HUDEP-2 (cell line): ENCODE results near the gene GSDMA.
A peak's percentile ranks its signal among the peaks of the same experiment; 100 is the strongest.

Source experiments
- DNase-seq, 76 experiments: peaks; one replicate each; lab custom pipeline; 2025; ENCODE audit not compliant: unreplicated experiment in 76 of 76; lab: John Stamatoyannopoulos, UW

The GSDMA gene

DNA sequence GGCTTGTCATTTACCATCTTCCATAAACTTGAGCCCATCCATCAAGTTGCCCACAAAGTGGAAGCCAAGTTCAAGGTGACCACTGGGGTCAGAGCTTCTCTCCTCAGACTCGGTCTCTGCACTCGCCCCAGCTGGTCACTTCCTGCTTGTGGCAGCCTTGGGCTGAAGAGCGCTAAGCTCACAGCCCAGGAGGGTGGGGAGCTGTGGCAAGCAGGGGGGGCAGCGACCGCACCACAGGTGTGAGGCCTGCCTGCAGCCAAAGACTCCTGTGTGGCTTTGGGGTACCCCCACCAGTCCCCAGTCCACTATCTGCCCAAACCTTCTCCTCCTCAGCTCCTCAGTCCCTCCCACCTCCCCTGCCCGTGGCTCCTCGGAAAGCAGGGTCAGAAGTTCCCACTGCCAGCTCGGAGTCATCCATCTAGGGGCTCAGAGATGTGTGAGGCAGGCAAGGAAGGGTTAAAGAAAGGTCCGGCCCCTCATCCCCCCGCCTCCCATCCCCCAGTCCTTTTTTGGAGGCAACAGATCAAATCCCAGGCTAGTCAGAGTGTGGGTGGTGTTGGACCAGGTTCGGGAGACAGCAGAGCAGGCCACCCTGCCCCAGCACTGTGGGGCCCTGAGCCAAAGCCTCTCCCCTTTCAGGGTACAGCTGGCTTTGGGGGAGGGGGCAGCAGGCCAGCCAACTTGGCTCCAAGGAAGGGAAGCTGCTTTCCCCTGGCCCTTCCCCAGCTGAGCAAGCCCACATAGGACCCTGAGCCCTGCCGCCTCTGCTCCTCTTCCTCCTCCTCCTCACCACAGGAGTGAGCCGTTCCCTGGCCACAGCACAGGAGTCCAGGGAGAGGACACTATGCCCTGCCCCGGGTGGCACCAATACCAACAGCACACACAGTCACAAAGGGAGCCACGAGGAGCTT is 55.7 kb downstream of the GSDMA start:
- no peak for DNase-seq

DNA sequence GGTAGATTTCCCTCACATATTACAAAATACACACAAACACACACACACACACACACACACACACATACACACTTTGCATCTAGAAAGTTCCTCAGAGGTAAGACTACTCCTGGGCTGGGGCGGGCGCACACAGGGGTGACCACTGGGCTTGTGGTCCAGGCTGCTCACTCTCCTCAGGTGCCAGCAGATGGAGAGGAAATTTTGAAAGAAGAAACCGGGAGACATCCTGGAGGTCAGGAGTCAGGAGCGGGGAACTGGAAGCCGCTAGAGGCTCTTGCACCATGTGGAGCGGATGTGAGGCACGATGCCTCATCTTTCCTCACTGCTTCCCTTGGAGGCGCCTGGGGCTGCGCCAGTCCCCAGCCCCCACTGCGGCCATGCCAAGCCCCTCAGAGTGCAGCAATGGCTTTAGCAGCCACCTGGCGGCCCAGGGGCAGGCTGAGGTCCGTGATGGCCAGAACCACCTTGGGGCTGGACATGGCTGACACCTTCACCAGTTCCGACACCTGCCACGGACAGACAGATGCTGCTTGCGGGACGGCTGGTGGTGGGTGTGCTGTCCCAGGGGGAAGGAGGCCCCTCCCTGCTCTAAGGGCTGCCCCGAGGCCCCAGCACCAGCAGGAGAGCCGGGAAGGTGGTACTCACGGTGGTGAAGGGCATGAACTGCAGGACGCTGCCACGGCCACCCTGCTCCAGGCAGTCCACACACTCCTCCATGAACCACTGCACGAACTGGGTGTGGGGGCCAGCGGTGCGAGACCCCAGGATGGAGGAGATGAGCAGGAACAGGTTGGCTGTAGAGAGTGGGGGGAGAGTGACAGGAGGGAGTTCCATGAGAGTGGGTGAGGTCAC is 56.6 kb downstream of the GSDMA start:
- no peak for DNase-seq

DNA sequence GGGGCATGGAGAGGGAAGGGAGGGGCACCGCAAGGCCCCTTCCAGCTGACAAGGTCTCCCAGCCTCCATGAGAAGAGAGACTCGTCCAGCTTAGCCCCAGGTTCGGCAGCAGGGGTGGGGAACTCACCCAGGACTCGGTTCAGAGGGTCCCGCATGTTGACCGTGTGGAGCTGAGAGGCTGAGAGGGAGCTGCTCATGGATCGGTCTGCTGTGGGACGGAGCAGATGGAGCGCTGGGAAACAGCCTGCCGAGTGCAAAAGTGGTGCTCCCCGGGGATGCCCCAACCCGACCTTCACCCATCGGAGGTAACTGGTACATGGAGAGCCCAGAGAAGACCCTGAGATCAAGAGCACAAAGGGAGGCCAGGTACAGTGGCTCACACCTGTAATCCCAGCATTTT is 57.3 kb downstream of the GSDMA start:
- DNase-seq, result no peak

DNA sequence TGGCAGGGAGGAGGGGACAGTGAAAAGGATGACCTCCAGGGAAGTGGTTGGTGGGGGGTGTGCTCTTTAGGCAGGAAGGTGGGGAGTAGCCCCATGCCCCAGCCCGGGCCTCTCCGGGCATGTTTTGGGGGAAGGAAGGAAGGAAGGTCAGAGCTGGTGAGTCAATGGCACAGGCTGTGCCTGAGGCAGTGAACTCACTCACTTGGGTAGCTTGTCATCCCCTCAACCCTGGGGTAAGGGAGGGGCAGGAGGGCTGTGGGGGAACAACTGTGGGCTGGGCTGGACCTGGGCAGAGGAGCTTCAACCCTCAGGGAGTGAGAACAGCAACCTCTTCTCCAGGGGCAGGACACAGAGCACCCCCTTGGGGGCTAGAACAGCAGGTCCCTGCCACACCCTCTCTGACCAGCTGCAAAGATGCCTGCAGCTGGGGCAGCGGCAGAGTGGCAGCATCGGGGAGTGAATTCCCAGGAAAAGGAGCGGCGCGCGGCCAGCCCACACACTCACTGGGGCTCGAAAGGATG is 58.7 kb downstream of the GSDMA start:
- DNase-seq, result no peak

DNA sequence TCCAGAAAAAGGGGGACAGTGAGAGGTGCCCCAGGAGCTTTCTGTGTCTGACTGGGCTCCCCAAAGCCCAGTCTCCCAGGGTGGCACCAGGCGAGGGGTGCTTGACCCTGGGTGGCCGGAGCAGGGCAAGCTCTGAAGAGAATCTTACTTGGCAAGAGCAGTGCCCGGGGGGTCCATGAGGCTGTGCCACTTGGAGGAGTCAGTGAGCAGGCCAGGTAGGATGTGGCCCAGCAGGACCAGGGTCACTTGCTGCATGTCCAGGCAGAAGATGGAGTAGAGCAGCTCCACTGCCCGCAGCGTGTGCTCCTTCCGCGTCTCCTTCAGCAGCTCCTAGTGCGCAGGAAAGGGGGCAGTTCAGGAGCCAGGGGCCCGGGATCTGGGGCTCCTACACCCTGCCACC is 59.7 kb downstream of the GSDMA start:
- DNase-seq, result no peak

DNA sequence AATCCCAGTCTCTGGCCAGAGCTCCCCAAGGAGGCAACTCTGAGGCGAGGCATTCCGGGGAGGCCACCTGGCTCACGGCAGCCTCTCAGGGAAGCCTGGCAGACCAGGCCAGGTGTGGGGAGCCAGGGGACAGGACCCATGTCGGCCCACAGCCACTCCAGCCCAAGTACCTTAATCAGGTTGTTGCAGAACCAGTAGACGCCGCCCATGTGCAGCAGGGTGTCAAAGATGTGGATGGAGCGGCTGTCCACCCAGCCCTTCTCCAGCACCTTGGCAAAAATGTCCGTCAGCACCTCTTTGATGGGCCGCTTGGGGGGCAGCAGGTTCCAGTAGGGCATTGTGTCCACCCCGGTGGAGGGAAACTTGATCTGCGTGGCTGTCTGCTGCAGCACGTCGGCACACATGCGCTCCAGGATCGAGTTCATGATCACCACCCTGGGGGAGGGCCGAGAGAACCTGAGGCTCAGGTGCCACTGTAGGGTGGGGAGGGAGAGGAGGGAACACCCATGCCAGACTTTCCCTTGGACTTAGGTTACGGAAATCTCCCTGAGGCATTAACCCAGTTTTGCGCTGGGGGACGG is 60.2 kb downstream of the GSDMA start:
- no peak for DNase-seq

DNA sequence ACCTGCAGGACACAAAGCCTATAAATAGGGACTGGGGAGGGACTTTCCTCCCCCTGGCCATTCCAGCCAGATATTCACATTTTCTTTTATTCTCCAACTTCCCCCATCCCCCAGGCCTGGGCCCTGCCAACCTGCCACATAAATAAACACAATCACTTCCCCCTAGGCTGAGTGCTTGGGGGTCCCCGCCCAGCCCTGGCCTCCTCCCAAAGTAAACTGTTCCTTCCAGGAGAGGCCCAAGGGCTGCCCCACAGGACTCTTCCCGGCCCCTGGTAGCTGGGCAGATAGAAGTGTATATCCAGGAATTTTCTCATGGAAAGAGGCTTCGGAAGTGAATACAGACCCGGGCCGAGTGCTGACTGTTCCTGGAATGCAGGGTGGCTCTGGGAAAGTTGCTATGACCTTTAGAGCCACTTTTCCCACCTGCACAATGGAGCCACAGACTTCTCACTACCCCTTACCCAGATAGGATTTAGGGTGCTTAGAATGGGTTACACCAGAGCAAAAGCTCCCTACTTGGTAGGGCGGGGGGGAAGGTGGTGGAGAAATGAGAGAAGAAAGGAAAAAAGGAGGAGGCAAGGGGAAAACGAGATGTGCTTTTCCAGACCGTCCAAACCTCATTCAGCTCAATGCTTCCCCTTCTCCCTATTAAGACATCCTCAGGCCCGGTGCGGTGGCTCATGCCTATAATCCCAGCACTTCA is 60.9 kb downstream of the GSDMA start:
- DNase-seq, result no peak

DNA sequence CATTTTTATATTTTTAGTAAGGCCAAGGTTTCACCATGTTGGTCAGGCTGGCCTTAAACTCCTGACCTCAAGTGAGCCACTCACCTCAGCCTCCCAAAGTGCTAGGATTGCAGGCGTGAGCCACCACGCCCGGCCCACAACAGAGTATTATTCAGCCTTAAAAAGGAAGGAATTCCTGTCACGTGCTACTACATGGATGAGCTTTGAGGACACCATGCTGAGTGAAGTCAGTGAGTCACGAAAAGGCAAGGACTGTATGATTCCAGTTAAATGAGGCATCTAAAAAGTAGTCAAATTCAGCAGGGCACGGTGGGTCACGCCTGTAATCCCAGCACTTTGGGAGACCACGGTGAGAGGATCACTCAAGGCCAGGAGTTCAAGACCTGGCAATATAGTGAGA is 62.1 kb downstream of the GSDMA start:
- no peak for DNase-seq

DNA sequence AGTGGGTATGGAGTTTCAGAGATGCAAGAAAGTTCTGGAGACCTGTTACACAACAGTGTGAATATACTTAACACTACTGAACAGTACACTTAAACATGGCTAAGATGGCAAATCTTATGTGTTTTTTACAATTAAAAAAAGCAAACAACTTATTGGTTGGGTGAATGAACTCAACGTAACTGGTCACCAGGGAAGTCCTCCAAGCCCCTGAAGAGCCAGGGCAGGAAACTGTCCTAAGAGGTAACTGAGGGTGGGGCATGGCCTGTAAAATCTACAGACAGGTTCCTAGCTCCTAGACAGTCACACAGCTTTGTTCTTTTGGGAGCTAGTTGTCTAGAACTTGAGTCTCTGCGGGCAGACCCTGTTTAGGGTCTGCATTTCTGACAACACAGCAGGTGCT is 62.8 kb downstream of the GSDMA start:
- no peak for DNase-seq

DNA sequence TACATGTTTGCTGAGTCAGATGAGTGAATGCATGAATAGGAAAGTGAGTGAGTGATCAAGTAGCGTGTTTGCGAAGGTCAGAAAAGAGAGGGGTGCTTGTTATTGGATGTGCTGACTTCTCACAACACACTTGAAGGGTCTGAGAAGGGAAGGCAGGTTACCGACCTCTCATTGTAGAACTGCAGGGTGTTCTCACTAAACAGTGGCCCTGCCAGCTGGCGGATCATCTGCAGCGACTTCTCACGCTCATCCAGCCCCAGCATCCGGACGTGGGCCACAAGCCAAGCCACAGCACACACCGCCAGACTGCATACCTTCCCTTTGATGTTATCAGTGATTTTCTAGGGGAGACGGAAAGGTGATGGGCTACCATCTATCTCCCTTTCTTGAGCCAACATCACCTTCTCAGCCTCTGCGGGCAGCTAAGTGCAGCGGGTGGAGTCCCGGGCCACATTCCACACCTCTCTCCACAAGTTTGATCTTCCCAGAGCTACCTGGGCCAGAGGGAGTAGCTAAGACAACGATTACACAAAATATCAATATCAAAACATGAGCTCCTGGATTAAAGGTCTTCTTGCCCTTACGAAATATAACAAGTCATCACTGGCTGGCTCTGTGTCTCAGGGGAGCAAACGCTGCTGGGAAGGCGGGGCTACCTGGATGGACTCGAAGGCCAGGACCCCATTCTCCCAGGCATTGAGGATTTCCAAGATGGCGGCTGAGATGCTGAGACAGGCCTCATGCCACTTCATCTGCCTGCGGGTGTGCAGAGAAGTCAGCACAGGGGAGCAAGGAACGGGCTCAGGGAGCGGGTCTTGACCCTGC is 63.4 kb downstream of the GSDMA start:
- no peak for DNase-seq

DNA sequence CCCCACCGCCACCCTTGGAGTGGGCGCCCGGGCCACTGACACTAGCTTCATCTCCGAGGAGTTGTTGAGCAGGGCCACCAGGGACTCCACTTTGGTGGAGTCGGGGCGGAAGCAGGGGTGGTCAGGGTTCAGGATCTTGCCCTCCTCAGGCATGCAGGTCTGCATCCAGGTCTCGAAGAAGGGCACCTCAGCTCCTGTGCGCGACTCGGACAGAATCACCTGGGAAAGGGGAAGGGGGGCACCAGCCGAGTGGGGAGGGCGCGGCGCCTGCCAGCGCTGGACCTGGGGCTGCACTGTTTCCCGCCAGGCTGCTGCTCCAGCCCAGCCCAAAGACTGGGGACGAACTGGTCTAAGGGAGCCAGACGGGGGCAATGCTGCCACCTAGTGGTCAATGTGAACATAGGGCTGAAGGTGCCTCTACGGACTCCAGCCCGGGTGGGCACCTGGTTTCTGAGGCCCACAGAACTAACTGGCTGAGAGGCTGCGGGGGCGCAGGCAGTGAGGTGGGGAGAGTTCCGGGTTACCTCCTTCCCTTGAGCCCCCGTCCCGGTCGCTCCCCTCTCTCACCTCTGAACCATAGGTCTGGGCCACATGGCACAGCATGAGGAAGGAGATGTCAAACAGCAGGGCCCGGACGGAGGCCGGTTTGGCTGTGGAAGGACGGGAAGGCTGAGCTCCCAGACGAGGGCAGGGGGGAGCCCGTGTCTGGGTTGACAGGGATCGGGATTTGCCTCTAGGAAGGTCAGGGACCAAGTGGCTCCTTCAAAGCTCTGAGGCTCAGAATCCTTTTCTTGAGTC is 64.2 kb downstream of the GSDMA start:
- DNase-seq, result peak in 70 of 76 experiments; percentile 5 to 82 (median 60)
